ENCODE results near the gene MINDY4. TPM values are rescaled to one million over a fixed set of nuclear protein-coding genes. Genes with fewer than 3 reads are reported as not detected.

Gene MINDY4
- total RNA-seq, 1 donor from 2014 or later = 1.2 TPM

DNA sequence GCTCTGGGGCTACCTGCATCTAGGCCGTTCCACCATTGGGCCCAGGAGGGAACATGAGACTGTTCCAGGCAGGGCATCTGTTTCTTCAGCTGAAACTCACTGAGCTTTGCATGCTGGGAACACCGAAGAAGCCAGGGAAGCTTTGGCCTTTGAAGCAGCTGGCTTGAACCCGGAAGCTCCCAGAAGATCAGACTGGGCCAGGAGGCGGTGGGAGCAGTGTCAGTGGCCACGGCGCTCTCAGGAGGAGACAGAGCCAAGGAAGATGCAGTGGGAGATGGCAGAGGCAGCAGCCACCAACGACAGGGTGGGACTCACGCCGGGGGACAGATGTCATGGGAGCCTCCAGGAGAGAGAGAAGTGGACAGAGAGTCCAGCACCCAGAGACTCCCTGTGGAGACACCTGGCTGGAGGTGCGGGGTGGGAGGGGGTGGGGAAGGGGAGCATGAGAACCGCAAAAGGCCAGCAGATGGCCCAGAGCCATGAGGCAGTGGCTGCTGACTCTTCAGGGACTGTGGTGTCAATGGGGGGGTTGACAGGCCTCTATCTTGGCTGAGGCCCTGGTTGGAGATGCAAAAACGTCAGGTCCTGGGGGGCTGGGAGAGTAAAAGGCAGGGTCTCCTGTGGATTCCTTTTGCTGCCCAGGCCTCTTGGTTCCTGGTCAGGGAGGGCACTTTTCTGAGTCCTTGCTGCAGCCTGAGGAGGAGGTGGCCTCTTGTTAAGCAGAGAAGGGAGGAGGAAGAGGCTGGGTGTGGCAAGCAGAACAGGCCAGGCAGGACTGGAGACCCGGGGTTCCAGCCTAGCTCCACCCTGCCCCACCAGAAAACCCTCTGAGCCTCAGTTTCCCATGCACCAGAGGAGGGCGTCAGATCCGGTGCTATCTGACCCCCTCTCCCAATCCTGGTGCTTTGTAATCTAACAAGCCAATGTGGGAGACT lies 134.1 kb downstream of the MINDY4 start:
- no peak overlapping the region for H3K4me3 Mint-ChIP-seq
- H3K27ac Mint-ChIP-seq = no peak overlapping the region
- H3K27me3 Mint-ChIP-seq = no peaks in the 10 kb centered on the region
- H3K9me3 Mint-ChIP-seq = no peaks in the 10 kb centered on the region
- peaks cover 2% of the 10 kb centered on the region for H3K4me1 Mint-ChIP-seq
- H3K36me3 Mint-ChIP-seq (ENCODE audit: low read depth) = no peaks in the 10 kb centered on the region
- intact Hi-C loops (cut with micrococcal nuclease) = no loop called here
- no peak for DNase-seq

GRCh38 chr7:30906014-30906413 lies 134.8 kb downstream of the MINDY4 start:
- intact Hi-C loops (cut with micrococcal nuclease) = no loop called here
- no peaks in the 10 kb centered on the region for H3K27me3 Mint-ChIP-seq
- H3K36me3 Mint-ChIP-seq (ENCODE audit: low read depth) = no peaks in the 10 kb centered on the region
- H3K4me3 Mint-ChIP-seq = no peak overlapping the region
- no peaks in the 10 kb centered on the region for H3K9me3 Mint-ChIP-seq
- H3K4me1 Mint-ChIP-seq = peaks cover 2% of the 10 kb centered on the region
- DNase-seq = no peak
- no peak overlapping the region for H3K27ac Mint-ChIP-seq

DNA sequence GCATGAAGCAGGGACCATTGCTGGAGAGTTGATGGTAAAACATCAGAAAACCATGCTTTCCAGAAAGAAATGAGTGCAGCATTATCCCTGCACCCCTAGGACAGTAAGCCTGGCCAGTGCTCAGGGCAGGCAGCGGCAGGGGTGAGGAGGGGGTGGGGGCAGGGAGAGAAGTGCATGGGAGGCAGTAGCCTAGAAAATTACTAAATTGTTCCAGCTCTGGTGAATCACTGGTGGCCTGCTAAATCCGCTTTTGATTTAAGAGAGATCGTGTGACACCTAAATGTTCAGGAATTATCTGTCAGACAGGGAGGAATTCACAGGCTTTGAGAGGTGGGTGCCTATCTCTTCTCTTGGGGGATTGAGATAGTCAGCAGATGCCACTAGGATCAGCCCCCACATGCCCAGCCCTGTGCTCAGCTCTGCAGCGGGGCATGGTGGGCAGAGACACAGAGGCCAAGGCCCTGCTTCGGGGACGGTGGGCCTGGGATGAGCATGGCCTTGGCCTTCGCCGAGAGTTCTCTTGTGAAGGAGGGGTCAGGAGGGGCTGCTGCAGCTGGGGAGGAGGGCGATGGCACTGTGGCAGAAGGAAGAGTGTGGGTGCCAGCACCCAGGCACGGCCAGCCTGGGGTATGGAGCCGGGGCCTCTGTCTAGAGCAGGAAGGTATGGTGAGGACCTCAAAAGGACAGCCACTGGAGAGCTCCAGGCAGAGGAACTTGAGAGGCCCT lies 135.5 kb downstream of the MINDY4 start:
- Mint-ChIP-seq H3K4me1 (no peaks in the 10 kb centered on the region), H3K27ac (no peak overlapping the region), H3K9me3 (no peaks in the 10 kb centered on the region), H3K4me3 (no peak overlapping the region), H3K27me3 (no peaks in the 10 kb centered on the region), H3K36me3 (ENCODE audit: low read depth) (no peaks in the 10 kb centered on the region)
- DNase-seq = no peak
- intact Hi-C loops (cut with micrococcal nuclease) = no loop called here

GRCh38 chr7:30907527-30908267 lies 136.5 kb downstream of the MINDY4 start:
- Mint-ChIP-seq H3K9me3 (no peaks in the 10 kb centered on the region), H3K27me3 (no peaks in the 10 kb centered on the region), H3K4me3 (no peak overlapping the region), H3K36me3 (ENCODE audit: low read depth) (no peaks in the 10 kb centered on the region), H3K27ac (no peak overlapping the region), H3K4me1 (no peaks in the 10 kb centered on the region)
- intact Hi-C loops (cut with micrococcal nuclease) = no loop called here
- no peak for DNase-seq

- Mint-ChIP-seq H3K4me3 (no peak overlapping the region), H3K27ac (no peak overlapping the region), H3K4me1 (no peaks in the 10 kb centered on the region), H3K27me3 (no peaks in the 10 kb centered on the region), H3K9me3 (no peaks in the 10 kb centered on the region), H3K36me3 (ENCODE audit: low read depth) (no peaks in the 10 kb centered on the region)
- no peak for DNase-seq
- intact Hi-C loops (cut with micrococcal nuclease) = no loop called here
Observed at GRCh38 chr7:30908681-30909080, 137.5 kb downstream of the MINDY4 start.

DNA sequence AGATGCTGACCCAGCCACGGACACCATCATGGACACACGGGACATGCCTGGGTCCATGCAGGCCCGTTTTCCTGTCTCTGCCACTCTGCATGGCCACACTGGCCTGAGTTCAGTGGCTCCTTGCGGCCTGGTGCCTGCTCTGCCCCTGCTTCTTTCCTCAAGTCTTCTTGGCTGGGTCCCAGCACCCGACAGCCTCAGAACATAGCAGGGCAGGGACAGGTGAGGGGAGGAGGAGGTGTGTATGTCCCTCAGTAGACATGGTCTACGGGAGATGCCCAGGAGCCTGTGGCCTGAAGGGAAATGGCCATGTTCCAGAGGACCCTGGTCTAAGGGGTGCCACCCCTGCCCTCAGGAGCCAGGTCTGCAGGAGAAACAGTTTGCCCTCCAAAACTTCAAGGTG lies 138.2 kb downstream of the MINDY4 start:
- no peak overlapping the region for H3K27ac Mint-ChIP-seq
- H3K9me3 Mint-ChIP-seq = no peaks in the 10 kb centered on the region
- no peak overlapping the region for H3K4me3 Mint-ChIP-seq
- no peaks in the 10 kb centered on the region for H3K36me3 Mint-ChIP-seq (ENCODE audit: low read depth)
- DNase-seq = no peak
- peaks cover 3% of the 10 kb centered on the region for H3K4me1 Mint-ChIP-seq
- H3K27me3 Mint-ChIP-seq = no peaks in the 10 kb centered on the region
- intact Hi-C loops (cut with micrococcal nuclease) = no loop called here

GRCh38 chr7:30910411-30911073 lies 139.3 kb downstream of the MINDY4 start:
- H3K27ac Mint-ChIP-seq = no peak overlapping the region

DNA sequence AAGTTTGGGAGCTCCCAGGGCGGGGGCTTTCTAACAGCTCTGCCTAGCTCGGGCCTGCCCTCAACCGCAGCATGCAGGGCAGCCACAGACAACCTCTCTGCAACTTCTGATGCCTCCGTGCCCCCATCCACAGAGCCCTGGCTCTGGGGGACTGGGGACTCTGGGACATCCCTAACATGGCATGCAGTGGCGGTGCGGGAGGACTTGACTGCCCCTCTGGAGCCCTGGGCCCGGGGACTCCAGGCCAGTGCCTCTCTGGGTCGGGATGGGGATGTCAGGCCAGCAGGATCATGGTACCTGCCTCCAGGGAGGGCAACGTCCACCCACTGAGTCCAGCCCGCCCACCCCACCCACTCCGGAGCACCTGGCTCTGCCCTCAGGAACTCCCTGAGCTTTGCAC lies 139.9 kb downstream of the MINDY4 start:
- intact Hi-C loops (cut with micrococcal nuclease) = no loop called here
- no peaks in the 10 kb centered on the region for H3K27me3 Mint-ChIP-seq
- H3K9me3 Mint-ChIP-seq = no peaks in the 10 kb centered on the region
- H3K27ac Mint-ChIP-seq = no peak overlapping the region
- no peak overlapping the region for H3K4me3 Mint-ChIP-seq
- no peak for DNase-seq
- no peaks in the 10 kb centered on the region for H3K36me3 Mint-ChIP-seq (ENCODE audit: low read depth)
- peaks cover 6% of the 10 kb centered on the region for H3K4me1 Mint-ChIP-seq

More at GRCh38 chr7:30910411-30911073, 139.3 kb downstream of the MINDY4 start:
- Mint-ChIP-seq H3K4me3 (no peak overlapping the region), H3K4me1 (peaks cover 6% of the 10 kb centered on the region), H3K27me3 (no peaks in the 10 kb centered on the region), H3K36me3 (ENCODE audit: low read depth) (no peaks in the 10 kb centered on the region), H3K9me3 (no peaks in the 10 kb centered on the region)
- intact Hi-C loops (cut with micrococcal nuclease) = no loop called here
- DNase-seq = no peak

DNA sequence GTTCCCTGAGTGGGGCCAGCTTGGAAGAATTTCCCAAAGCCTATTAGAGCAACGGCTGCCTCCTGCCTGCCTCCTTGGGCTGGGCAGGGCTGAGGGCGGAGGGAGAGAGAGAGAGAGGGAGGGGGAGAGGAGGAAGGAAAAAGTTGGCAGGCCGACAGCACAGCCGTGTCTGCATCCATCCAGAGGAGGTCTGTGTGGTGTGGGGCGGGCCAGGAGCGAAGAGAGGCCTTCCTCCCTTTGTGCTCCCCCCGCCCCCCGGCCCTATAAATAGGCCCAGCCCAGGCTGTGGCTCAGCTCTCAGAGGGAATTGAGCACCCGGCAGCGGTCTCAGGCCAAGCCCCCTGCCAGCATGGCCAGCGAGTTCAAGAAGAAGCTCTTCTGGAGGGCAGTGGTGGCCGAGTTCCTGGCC lies 140.3 kb downstream of the MINDY4 start, which contains the start of gene AQP1:
Gene AQP1 (plus strand): TSS at position 293 of the 409 bp plus-strand sequence. CDS start 57 bp downstream, at position 350.
- no peak within 1 kb of the TSS for H3K4me3 Mint-ChIP-seq
- no peak within 1 kb of the TSS for H3K27ac Mint-ChIP-seq
- no peaks in the 10 kb centered on the region for H3K27me3 Mint-ChIP-seq
- H3K36me3 Mint-ChIP-seq (ENCODE audit: low read depth) = no peaks in the 10 kb centered on the region
- intact Hi-C loops (cut with micrococcal nuclease) = no loop called here
- DNase-seq = no peak
- no peaks in the 10 kb centered on the region for H3K9me3 Mint-ChIP-seq
- peaks cover 6% of the 10 kb centered on the region for H3K4me1 Mint-ChIP-seq

GRCh38 chr7:30912021-30912730 lies 141.0 kb downstream of the MINDY4 start:
- Mint-ChIP-seq H3K4me3 (no peak overlapping the region), H3K27ac (no peak overlapping the region), H3K9me3 (no peaks in the 10 kb centered on the region), H3K27me3 (no peaks in the 10 kb centered on the region), H3K4me1 (peaks cover 6% of the 10 kb centered on the region), H3K36me3 (ENCODE audit: low read depth) (no peaks in the 10 kb centered on the region)
- DNase-seq = no peak
- intact Hi-C loops (cut with micrococcal nuclease) = no loop called here

DNA sequence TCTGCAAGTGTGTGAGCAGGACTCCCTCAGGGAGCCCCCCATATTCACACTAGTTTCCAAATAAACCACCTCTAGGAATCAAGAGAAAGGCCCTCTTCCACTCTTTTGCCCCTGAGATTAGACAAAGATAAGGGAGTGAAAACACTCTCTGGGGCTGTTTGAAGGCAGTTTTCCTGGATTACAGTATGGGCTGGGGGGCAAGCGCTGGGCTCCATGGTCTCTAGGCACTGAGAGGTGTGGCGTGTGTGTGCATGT lies 141.4 kb downstream of the MINDY4 start:
- DNase-seq = no peak
- intact Hi-C loops (cut with micrococcal nuclease) = no loop called here
- Mint-ChIP-seq H3K27me3 (no peaks in the 10 kb centered on the region), H3K27ac (no peak overlapping the region), H3K9me3 (no peaks in the 10 kb centered on the region), H3K4me1 (peaks cover 6% of the 10 kb centered on the region), H3K4me3 (no peak overlapping the region), H3K36me3 (ENCODE audit: low read depth) (no peaks in the 10 kb centered on the region)

GRCh38 chr7:30912986-30913811 lies 142.0 kb downstream of the MINDY4 start:
- H3K4me1 Mint-ChIP-seq = peaks cover 6% of the 10 kb centered on the region
- intact Hi-C loops (cut with micrococcal nuclease) = no loop called here
- H3K36me3 Mint-ChIP-seq (ENCODE audit: low read depth) = no peaks in the 10 kb centered on the region
- DNase-seq = no peak
- H3K4me3 Mint-ChIP-seq = no peak overlapping the region
- no peaks in the 10 kb centered on the region for H3K27me3 Mint-ChIP-seq
- no peak overlapping the region for H3K27ac Mint-ChIP-seq
- H3K9me3 Mint-ChIP-seq = no peaks in the 10 kb centered on the region

All from activated CD4-positive, alpha-beta T cell treated with anti-CD3 and anti-CD28 coated beads, Interleukin-2, amount 10 ng/mL, durations not matched to agents 24 days and 14 days (primary cell).